RWPE1 (cell line): Measurements from ENCODE around the gene KLHL21.
"Not testable (repeated sequence)": the region's sequence is repeated elsewhere in the genome, so short reads cannot be mapped to it uniquely, and the experiment has no call there.

Source experiments
- CTCF ChIA-PET: fragments of 350-600 bp; sonication (Branson Sonifier 250); formaldehyde crosslinking; extraction: SDS; loops from one replicate; lab custom pipeline; 2021; lab: Yijun Ruan, JAX
- POLR2A ChIA-PET: fragments of 400-600 bp; formaldehyde crosslinking; extraction: SDS; loops from one replicate; lab custom pipeline; 2020; ENCODE audit warnings: antibody characterized with exemption; ENCODE audit not compliant: low non-redundant PET; lab: Yijun Ruan, JAX
- DNase-seq: peaks from one replicate; pipeline ENCODE4 v3.0.0; 2012; ENCODE audit warnings: low spot score
- H3K27ac ChIP-seq: fragments of 450-650 bp; 2 replicates; pipeline ENCODE4 v1.5.1; 2017
- CTCF ChIP-seq: fragments of 450-650 bp; conservative IDR thresholded peaks from 2 replicates; pipeline ENCODE4 v1.5.1; 2017; ENCODE audit warnings: low read depth, mild to moderate bottlenecking

KLHL21 gene

GRCh38 chr1:6574025-6574620 is 28.5 kb downstream of the KLHL21 start:
- ChIA-PET POLR2A (no interaction called here), CTCF (interaction anchor here (0.6 kb wide), 1 partner anchor 127 kb away, joined by 3 read pairs; the partner anchor contains the start of gene DNAJC11)
- TF ChIP-seq CTCF = no peak
- DNase-seq = no peak
- no peak overlapping the region for H3K27ac ChIP-seq

- no peak for DNase-seq
- POLR2A ChIA-PET = no interaction called here
- H3K27ac ChIP-seq = no peak overlapping the region
- CTCF ChIA-PET = interaction anchor here (0.6 kb wide), 1 partner anchor 363 kb away, joined by 3 read pairs; no protein-coding TSS in a partner anchor
- no peak for TF ChIP-seq CTCF
Observed at GRCh38 chr1:6572653-6573383, 29.9 kb downstream of the KLHL21 start.

- POLR2A ChIA-PET = interaction anchor here (0.6 kb wide), 1 partner anchor 138 kb away, joined by 3 read pairs; no protein-coding TSS in a partner anchor
- no peak for TF ChIP-seq CTCF
- no peak for DNase-seq
- CTCF ChIA-PET = no interaction called here
- H3K27ac ChIP-seq = no peak overlapping the region
Observed at GRCh38 chr1:6570987-6571386, 31.7 kb downstream of the KLHL21 start.

- no peak for TF ChIP-seq CTCF
- H3K27ac ChIP-seq = no peak overlapping the region
- ChIA-PET CTCF (no interaction called here), POLR2A (no interaction called here)
- no peak for DNase-seq
Observed at GRCh38 chr1:6570100-6570499, 32.6 kb downstream of the KLHL21 start.

GRCh38 chr1:6569033-6569432 is 33.6 kb downstream of the KLHL21 start:
- ChIA-PET CTCF (interaction anchor here (1.0 kb wide), 1 partner anchor 12 kb away, joined by 3 read pairs; no protein-coding TSS in a partner anchor), POLR2A (no interaction called here)
- no peak overlapping the region for H3K27ac ChIP-seq
- TF ChIP-seq CTCF = no peak
- no peak for DNase-seq

GRCh38 chr1:6560267-6560666 is 42.4 kb downstream of the KLHL21 start:
- POLR2A ChIA-PET = no interaction called here
- TF ChIP-seq CTCF = no peak
- CTCF ChIA-PET = no interaction called here
- no peak for DNase-seq
- no peak overlapping the region for H3K27ac ChIP-seq

- POLR2A ChIA-PET, CTCF ChIA-PET: not testable (repeated sequence)
Observed at GRCh38 chr1:6559161-6559560, 43.5 kb downstream of the KLHL21 start.

More at GRCh38 chr1:6559161-6559560, 43.5 kb downstream of the KLHL21 start:
- DNase-seq, H3K27ac ChIP-seq: not testable (repeated sequence)
